Activated effector memory CD4-positive, alpha-beta T cell treated with Interleukin-2 at 50 U/mL for 16 hours (primary cell): ENCODE measurements around the gene SFSWAP.

Experiments
- DNase-seq: peaks from one replicate; pipeline ENCODE4 v3.0.0-alpha.2; 2020

Gene SFSWAP

DNA sequence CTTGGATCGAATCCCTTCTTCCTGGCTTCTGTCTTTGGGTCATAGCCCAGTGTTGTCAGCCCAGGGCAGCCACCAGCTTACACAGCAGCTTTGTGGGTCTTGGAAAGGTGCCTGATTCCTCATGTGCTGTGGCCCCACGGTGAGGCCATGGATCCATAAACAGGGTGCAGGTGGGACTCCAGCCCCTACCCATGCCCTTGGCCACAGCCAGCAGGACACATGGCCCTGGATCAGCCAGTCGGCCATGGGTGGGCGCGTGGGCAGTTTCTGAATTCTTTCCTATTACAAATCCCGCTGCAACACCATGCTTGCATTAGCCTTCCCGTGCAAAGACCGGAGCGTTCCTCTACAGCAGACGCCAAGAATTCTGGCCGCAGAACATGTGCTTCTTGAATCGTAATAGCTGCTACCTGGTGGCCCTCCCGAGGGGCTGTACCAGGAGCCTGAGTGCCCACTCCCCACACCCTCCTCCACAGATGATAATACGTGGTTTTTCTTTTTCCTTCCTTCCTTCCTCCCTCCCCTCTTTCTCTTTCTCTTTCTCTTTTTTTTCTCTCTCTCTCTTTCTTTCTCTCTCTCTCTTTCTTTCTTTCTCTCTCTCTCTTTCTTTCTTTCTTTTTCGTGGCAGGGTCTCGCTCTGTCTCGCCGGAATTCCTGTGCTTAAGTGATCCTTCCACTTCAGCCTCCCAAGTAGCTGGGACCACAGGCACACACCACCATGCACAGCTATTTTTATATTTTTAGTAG, 114.4 kb downstream of the SFSWAP start:
- DNase-seq, result no peak

DNA sequence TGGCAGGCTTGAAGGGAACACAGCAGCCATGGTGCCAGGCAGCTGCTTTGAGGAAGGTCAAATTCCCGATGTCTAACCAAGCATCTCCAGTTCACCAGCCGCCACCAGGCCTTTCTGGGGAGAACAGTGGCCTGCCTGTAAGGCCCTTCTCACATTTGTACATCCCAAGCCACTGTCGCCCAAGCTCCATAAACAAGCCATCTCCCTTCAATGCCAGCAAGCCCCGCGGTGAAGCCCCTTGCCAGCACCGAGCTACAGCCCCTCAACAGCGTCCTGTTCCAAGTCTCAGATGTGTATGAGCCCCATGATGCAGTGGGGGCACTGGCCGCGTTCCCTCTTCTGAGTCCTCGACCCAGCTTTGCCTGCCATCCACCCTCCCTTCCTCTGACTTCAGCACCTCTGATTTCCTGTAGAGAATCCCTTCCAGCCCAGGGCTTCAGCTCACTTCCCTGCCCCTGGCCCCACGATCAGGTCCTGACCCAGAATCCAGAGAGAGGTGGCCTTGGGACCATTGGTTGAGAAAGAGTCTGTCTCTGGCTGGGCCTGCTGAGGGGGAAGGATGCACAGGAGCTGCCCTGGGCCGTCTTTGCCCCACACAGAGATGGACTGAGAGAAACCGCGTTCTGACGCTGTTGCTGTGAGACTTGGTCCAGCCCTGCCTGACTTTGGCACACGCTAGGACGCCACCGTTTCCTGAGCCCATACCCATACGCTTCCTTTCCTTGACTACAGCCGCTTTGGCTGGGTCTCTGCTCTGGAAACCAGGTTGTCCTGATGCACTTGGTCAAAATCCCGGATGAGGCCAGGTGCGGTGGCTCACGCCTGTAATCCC, 115.4 kb downstream of the SFSWAP start:
- no peak for DNase-seq

DNA sequence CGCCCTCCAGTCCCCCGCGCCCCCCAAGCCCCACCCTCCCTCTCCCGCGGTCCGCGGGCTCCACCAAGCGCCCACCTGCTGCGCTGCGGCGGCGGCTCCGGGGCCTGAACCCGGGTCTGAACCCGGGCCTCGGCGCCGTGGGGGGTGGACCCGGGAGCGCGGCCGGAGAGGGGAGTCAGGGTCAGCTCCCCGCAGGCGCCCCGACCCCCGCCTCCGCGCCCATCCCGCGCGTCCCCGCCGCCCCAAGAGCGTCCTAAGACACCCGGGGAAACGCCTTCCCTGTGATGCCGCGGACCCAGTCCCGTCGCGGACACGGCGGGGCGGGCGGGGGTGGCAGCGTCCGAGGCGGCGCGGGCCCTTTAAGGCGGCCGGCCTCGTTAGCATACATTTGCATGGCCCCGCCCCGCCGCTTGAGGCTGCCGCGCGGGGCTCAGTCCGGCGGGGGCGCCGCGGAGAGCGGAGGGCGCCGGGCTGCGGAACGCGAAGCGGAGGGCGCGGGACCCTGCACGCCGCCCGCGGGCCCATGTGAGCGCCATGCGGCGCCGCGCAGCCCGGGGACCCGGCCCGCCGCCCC, 117.2 kb downstream of the SFSWAP start, which contains the start of gene MMP17:
Gene MMP17, plus strand, starts transcription at position 433 of the 574 bp plus-strand sequence. Its CDS starts 102 bp downstream, at position 535.
- DNase-seq, result no peak

DNA sequence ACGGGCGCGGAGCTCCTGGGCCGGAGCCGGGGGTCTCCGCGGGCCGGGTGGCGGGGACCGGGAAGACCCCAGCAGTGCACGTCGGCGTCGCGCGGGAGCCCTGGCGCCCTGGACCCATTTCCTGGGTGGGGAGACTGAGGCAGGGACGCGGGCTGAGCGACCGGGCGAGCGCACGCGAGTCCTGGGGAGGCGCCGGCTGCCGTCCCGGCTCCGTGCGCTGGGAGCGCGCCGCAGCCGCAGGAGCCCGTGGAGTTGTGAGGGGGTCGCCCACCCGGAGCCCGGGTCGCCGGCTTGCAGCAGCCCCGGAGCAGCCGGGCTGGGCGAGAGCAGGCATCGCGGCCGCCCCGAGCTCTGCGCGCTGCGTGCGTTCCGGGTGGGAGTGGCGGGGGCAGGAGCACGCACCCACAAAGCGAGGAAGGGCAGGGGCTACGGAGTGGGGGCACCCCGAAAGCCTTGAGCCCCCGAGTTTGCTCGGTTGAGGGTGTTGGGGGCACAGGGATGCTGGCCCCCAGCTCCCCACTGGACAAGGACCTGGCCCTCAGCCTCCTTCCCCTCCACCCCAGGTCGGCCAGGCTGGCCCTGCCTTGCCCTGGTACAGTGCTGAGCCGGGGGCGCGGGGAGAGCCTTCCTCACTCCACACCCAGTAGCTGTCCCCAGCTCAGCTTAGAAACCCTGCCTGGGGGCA, 117.9 kb downstream of the SFSWAP start:
- no peak for DNase-seq

DNA sequence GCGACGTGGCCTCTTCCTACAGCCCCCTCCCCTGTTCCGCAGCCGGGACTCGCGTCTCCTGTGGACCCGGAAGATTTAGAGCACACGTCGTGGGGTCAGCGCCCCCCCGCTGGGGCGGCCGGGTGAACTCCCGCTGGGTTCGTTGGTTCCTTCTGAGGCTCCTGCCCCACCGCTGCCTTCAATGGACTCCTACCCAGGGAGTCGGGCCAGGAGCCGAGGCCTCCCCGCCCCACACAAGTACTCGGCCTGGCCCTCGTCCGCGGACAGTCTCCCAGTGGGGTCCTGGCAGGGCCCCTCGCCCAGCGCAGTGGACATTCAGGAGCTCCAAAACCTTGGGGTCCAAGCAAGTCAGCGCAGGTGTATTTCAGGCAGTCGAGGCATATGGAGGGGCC, 118.5 kb downstream of the SFSWAP start:
- no peak for DNase-seq

DNA sequence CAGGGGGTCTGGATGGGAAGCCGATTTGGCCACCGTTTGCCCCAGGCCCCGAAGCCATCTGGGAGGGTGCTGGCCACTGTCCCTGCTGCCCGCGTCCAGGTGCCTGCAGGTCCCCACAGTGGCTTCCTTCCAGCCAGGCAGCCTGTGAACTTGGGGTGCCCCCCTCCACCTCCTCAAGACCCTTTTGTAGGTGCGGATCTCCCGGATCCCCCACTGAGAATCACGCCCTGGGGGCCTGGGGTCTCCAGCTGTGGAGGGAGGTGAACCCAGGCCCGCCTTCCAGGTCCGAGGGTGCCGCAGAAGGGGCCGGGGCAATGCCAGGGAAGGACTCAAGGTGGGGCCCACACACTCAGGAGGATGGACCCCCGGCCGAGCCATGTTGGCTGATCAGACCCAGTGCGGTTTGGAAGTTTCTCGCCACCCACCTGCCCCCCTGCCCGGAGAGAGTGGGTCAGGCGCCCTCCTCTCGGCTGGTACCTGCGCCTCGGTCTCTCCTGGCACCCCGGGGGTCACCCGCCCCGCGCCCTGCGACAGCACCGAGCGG, 119.0 kb downstream of the SFSWAP start:
- no peak for DNase-seq

DNA sequence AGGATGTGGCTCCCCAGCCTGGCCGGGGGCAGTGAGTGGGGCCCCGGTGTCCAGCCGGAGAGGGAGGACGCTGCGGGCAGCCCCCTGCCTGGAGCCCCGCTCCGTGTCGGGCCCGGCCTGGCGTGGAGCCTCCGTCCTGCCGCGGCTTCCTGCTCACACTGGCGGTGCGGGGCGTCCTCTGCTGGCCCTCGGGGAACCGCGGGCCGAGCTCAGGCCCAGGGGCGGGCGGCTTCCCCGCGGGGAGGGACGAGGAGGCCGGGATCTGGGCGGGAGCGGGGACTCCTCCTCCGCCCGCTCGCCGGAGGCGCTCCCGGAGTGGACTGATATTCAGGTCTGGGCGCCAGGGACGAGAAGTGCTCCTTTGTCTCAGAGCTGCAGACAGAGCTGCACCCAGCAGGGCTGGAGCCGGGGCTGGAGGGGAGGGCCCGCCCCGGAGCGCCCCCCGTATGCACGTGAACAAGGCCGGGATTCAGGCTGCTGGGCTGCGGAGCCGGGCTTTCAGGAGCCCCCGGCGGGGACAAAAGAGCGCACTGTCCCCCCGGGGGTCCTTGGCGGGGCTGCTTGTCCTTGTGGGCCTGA, 119.5 kb downstream of the SFSWAP start:
- no peak for DNase-seq

DNA sequence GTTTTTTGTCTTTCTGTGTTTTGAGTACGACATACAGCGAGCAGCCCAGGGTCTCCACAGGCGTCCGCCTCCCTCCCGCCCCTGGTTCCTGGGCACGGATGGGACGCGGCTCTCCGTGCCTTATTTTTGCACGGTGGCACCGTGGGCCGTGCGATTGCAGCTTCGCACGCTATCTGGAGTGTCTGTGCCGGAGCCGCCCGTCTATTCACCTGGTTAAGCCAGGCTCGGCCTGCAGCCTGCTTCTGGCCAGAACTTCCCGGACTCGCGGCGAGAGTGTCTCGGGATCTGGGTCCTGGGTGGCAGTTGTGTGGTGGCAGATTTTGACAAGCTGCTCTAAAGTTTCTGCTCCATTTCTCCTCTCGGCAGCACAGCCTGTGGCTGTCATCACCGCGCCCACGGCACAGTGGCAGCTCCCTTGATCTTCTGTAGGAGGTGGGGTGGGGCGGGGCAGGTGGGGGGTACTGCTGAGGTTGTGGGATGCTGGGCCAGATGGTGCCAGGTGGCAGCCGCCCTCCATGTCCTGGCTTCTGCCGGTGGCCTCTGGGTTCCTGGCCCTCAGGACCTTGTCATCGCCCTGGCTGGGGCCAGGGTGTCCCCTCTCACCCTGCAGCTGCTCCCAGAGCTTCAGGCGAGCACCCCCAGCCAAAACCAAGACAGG, 120.2 kb downstream of the SFSWAP start:
- no peak for DNase-seq

DNA sequence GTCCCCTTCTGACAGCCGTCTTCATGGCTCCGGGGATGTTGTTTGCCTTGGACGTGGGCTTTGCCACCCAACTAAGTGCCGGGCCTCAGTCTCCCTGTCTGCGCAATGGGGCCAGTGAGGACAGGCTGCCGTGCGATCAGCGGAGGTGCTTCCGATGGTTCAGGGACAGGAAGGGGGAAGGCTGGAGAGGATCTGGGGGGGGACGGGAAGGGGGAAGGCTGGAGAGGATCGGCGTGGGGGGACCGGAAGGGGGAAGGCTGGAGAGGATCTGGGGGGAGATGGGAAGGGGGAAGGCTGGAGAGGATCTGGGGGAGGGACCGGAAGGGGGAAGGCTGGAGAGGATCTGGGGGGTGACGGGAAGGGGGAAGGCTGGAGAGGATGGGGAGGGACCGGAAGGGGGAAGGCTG, 120.7 kb downstream of the SFSWAP start:
- no peak for DNase-seq

DNA sequence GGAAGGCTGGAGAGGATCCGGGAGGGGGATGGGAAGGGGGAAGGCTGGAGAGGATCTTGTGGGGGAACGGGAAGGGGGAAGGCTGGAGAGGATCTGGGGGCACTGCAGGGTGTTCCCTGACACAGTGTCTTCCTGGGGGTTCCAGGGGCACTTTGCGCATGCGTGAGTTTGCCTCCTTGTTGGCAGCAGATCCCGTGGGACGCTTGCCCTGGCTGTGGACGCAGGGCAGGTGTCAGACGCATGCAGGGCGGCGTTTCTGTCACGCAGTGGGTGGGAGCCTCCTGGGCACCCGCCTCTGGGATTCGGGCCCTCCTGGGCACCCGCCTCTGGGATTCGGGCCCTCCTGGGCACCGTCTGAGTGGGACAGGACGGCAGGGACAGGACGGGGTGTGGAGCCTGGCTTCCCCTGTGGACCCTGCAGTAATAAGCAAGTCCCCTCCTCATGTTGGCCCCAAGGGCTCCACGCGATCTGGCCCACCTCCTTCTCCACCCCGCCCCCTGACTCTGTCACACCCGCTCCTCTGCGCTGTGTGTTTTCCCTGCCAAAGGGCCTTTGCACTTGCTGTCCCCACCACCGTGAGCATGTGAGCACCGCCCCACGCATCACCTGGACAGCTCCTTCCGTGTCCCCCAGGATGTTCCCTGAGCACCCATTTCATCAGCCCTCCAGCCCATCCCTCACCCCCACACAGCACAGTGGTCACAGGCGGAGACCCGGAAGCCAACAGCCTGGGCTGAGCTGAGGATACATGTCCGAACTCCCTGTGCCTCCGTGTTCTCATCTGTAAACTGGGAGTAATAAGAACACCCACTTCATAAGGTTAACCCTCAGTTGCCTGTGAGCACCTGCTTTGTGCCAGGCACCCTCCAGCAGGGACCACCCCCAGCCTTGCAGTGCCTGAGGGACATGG, 121.7 kb downstream of the SFSWAP start:
- no peak for DNase-seq

DNA sequence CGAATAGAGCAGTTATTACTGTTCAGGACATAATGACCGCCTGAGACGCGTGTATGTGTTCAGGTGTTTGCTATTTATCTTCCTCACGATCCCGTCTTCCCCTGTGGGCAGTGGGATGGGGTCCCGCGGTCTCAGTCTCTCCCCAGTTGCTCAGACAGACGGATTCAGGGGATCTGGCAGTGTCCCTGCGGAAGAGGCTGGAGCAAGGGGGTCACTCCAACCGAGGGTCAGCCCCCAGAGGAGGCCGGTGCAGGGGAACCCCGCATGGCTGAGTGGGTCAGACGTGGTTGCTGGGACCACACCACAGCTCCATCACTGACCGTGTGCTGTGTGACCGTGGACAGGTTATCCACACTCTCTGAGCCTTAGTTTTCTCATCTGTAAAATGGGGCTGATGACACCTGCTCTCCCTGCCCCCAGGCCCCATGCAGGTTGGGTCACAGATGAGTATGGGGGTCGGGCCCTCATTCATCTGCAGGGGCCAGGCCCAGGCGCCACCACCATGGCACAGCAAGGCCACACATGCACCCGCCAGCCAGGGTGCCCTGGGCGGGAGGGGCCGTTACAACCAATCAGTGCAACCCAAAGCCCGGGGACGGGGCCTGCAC, 122.5 kb downstream of the SFSWAP start:
- DNase-seq, result no peak

DNA sequence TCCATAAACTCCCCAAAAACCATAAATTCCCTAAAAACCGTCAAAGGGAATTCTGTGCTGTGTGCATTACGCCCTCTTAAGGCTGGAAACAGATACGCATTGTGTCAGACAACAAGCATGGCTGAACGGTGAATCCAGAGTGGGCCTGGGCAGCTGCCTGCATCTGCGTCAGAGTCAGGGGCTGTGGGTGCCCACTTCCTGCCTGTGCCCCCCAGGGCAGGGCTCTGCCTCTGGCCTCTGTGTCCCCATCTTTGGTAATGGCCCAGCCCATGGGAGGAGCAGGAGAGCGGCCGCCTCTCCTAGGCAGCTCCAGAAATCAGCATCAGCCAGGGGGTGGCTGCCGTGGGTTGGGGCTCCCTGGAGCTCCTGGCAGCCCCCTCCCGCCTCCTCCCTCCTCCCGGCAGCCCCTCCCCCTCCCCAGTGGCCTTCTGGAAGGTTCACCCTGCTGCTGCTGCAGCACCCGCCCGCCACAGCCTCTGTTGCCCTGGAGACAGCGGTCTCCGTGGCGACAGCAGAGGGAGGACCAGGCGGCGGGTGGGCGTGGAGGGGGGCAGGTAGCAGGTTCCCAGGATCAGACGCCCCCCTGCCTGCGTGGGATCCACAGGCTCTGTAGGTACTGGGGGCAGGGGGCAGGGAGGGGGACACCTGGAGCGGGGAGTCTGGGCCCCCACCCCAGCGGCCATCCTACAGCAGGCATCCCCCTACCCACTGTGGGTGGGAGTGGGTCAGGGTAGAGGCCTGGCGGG, 123.2 kb downstream of the SFSWAP start:
- DNase-seq, result no peak

DNA sequence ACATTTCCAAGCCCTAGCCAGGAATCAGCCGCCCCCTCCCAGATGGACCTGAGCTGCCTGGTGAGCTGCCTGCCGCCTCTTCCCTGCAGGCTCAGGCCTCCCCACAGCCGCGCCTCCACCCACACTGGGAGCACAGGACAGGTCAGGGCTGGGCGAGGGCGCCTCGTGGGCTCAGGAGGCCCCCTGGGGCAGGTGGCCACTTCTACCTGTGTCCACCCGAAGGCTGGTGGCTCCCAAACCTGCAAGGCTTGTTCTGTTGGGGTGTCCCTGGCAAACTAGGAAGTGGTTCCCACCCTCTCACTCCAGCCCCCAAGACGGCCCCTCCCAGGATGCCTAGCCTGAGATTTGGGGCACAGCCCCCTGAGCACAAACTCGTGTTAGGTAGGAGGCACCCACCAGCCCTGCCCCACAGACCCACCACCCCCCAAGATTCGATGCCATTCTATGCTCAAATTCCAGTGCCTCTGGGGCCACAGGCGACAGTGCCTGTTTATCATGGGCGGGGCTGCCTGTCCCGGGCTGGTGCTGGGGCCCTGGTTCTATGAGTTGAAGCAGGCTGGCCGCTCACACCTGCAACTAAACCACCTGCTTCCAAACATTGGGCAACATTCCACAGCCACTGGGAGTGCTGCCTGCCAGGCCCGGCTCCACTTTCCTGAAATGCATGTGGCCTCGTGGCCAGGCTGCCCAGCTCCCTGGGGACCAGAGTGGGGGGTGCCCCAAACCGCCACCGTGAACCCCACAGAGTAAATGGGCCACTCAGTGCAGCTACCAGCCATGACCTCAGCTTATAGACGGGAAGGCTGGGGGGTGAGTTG, 124.1 kb downstream of the SFSWAP start:
- DNase-seq, result no peak

DNA sequence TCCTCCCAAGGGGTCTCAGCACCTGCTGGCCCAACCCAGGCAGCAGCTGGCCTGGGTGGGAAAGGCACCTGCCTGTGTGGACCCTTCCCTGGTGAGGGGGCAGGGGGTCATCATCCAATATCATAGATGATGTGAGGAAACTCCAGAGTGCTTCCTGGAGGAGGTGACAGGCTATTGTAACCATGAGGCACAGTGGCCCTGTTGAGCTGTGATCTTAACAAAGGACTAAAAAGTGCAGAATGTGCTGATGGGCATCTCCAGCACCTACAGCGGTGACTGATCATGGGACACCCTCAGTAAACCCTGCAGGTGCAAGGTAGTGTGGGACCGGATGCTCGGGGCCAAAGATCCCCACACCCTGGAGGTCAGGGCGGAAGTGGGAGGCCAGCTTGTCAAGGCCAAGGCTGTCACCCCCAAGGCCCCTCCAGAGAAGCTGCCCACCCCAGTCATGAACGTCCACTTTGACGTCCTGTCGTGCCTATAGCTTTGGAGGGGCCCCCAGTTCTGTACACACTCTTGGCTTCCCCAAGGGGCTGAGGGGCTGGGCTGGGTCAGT, 124.8 kb downstream of the SFSWAP start:
- DNase-seq, result no peak

DNA sequence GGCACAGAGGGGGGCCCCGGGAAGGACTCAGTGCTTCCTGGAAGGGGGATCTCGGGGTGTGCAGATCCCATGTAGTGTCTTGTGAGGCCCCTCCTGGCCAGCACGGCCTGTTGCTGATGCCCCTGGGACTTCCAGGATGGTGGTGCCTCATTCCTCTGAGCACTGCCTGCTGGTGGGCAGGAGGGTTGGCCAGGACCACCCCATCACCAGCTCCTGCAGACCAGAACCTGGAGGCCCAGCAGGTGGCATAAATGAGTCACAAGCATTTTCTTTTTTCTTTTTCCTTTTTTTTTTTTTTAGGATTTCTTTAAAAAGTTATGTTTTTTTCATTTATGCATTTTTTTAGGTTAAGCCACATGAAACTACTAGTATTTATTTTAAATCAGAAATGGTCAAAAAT, 125.3 kb downstream of the SFSWAP start:
- no peak for DNase-seq

DNA sequence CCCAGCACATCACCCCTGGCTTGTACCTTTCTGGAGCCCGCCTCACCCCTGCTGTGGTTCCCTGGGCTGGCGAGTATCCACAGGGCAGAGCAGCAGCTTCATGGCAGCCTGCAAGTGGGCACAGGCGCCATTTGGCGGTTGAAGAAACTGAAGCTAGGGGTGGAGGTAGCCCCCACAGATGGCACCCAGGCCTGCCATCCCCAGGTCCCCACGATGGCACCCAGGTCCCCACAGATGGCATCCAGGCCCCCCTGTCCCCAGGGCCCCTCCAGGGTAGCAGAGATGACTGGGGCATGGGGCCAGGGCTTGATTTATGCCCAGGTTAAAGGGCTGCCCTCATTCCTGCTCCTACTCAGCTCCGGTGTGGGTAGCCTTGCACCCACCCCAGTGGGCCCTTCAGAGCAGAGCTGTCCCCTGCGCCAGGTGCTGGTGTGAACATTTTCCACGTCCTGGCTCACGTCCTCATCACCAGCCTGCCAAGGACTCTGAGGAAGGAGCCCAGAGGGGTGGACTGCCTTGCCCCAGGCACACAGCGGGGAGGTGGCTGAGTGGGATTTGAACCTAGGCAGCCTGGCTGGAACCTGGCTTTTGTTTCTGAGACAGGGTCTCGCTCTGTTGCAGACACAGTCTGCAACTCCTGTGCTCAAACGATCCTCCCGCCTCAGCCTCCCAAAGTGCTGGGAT, 126.0 kb downstream of the SFSWAP start:
- DNase-seq, result no peak

DNA sequence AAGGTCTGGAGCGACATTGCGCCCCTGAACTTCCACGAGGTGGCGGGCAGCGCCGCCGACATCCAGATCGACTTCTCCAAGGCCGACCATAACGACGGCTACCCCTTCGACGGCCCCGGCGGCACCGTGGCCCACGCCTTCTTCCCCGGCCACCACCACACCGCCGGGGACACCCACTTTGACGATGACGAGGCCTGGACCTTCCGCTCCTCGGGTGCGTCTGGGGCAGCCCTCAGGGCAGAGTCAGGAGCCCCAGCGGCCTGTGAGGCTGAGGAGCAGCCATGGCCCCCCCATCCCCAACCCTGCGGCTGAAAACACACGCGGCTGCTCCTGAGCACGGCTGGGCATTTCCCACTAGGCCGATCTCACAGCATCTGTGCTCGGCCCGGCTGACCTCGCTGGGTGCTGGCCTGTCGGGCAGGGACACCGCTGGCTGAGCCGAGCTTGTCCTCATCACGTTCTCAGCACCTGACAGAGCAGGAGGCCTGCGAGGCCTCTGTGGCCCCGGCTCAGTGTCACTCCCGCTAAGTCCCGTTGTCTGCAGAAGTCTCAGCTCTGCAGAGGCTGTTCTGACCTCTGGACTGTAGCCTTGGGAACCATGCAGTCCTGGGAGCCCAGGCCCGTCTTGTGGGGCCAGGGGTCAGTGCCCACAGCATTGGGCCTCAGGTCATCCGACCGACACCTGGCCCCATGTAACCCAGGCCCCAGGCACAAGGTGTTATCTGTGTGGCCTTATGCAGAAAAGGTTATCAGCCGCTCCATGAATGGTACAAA, 129.9 kb downstream of the SFSWAP start:
- no peak for DNase-seq
